GM23338 (cell line): ENCODE data around the gene ADAMTS17. TPM values are rescaled to one million over a fixed set of nuclear protein-coding genes. Genes with fewer than 3 reads are reported as not detected.

Experiments used
- ATAC-seq: fragments of 200-7000 bp; cut with Tn5 transposase; 3 replicates; pipeline ENCODE4 v1.9.1; 2020
- DNase-seq: peaks from one replicate; pipeline ENCODE4 v3.0.0-alpha.2; 2015; ENCODE audit warnings: low spot score
- H2AFZ ChIP-seq: fragments of 200-600 bp; sonication (generic); 2 replicates; pipeline ENCODE4 v1.8.0; 2016; ENCODE audit warnings: antibody characterized with exemption, mild to moderate bottlenecking, moderate library complexity
- H3F3A ChIP-seq: fragments of 200-600 bp; sonication (generic); replicated peaks from 2 replicates; pipeline ENCODE4 v1.8.0; 2017; ENCODE audit warnings: antibody characterized with exemption, mixed run types, low read depth
- H3K27ac ChIP-seq: fragments of 200-600 bp; sonication (generic); 2 replicates; pipeline ENCODE4 v1.6.1; 2016; ENCODE audit warnings: low read depth
- H3K27me3 ChIP-seq: fragments of 200-600 bp; sonication (generic); 2 replicates; pipeline ENCODE4 v1.8.0; 2016; ENCODE audit warnings: mild to moderate bottlenecking, mixed run types, moderate library complexity; ENCODE audit not compliant: insufficient read depth
- H3K36me3 ChIP-seq: fragments of 200-600 bp; sonication (generic); 2 replicates; pipeline ENCODE4 v1.8.0; 2016; ENCODE audit warnings: mild to moderate bottlenecking; ENCODE audit not compliant: insufficient read depth
- H3K4me1 ChIP-seq: fragments of 200-600 bp; sonication (generic); 2 replicates; pipeline ENCODE4 v1.8.0; 2016; ENCODE audit warnings: mild to moderate bottlenecking, moderate library complexity; ENCODE audit not compliant: insufficient read depth
- H3K4me2 ChIP-seq: fragments of 200-600 bp; sonication (generic); 2 replicates; pipeline ENCODE4 v1.7.1; 2017; ENCODE audit warnings: mixed run types
- H3K4me3 ChIP-seq: fragments of 200-600 bp; sonication (generic); 2 replicates; pipeline ENCODE4 v1.6.1; 2016; ENCODE audit warnings: mixed run types
- H3K79me2 ChIP-seq: fragments of 200-600 bp; sonication (generic); replicated peaks from 2 replicates; pipeline ENCODE4 v1.8.0; 2017; ENCODE audit warnings: mild to moderate bottlenecking; ENCODE audit not compliant: insufficient read depth
- H3K9me2 ChIP-seq: fragments of 200-600 bp; sonication (generic); 2 replicates; pipeline ENCODE4 v1.8.0; 2017; ENCODE audit not compliant: insufficient read depth
- H4K20me1 ChIP-seq: fragments of 200-600 bp; sonication (generic); replicated peaks from 2 replicates; pipeline ENCODE4 v1.8.0; 2017; ENCODE audit warnings: mild to moderate bottlenecking; ENCODE audit not compliant: insufficient read depth
- H3K27ac Mint-ChIP-seq: 2 replicates; pipeline ENCODE4 v1.8.0; 2020; ENCODE audit warnings: inconsistent platforms, mild to moderate bottlenecking, moderate library complexity, mixed read lengths
- H3K27me3 Mint-ChIP-seq: 3 replicates; pipeline ENCODE4 v1.8.0; 2022; ENCODE audit warnings: low read depth, mild to moderate bottlenecking, moderate library complexity, mixed read lengths, inconsistent platforms; ENCODE audit not compliant: insufficient read depth, poor library complexity
- H3K36me3 Mint-ChIP-seq: 3 replicates; pipeline ENCODE4 v1.8.0; 2021; ENCODE audit warnings: low read depth, mild to moderate bottlenecking, inconsistent platforms, moderate library complexity, mixed read lengths
- H3K4me1 Mint-ChIP-seq: 3 replicates; pipeline ENCODE4 v1.8.0; 2020; ENCODE audit warnings: mild to moderate bottlenecking, inconsistent platforms, mixed read lengths
- H3K4me3 Mint-ChIP-seq: 3 replicates; pipeline ENCODE4 v1.8.0; 2021; ENCODE audit warnings: moderate library complexity, mild to moderate bottlenecking, inconsistent platforms, mixed read lengths
- H3K9me3 Mint-ChIP-seq: 3 replicates; pipeline ENCODE4 v1.8.0; 2020; ENCODE audit warnings: moderate library complexity, mild to moderate bottlenecking, inconsistent platforms, mixed read lengths
- CREB1 ChIP-seq: fragments of 250-450 bp; sonication (Bioruptor Pico); IDR thresholded peaks from 2 replicates; pipeline ENCODE4 v1.5.0; 2020; ENCODE audit warnings: low read depth, mild to moderate bottlenecking, moderate library complexity
- CTCF ChIP-seq, 2 experiments: fragments of 200-600 bp in 1 of 2; sonication (generic) in 1 of 2; conservative IDR thresholded peaks; 2 replicates each; pipeline versions ENCODE4 v1.5.1 to v1.6.1; 2016 to 2017; ENCODE audit warnings: antibody characterized with exemption in 2 of 2, low read depth in 2 of 2, mild to moderate bottlenecking in 2 of 2, moderate library complexity in 1 of 2
- ETS1 ChIP-seq: IDR thresholded peaks from 2 replicates; pipeline ENCODE4 v1.6.1; 2016; ENCODE audit warnings: antibody characterized with exemption
- EZH2phosphoT487 ChIP-seq: fragments of 200-600 bp; sonication (generic); IDR thresholded peaks from one replicate; pipeline ENCODE4 v1.8.1; 2018; ENCODE audit warnings: antibody characterized with exemption; ENCODE audit not compliant: unreplicated experiment
- JUNB ChIP-seq: IDR thresholded peaks from one replicate; pipeline ENCODE4 v1.6.1; 2016; ENCODE audit warnings: antibody characterized with exemption; ENCODE audit not compliant: unreplicated experiment
- NANOG ChIP-seq: IDR thresholded peaks from 2 replicates; pipeline ENCODE4 v1.6.1; 2016; ENCODE audit warnings: antibody characterized with exemption, borderline replicate concordance
- POLR2AphosphoS5 ChIP-seq: IDR thresholded peaks from 2 replicates; pipeline ENCODE4 v1.6.1; 2016; ENCODE audit warnings: antibody characterized with exemption, low read depth
- REST ChIP-seq: IDR thresholded peaks from one replicate; pipeline ENCODE4 v1.6.1; 2018; ENCODE audit warnings: antibody characterized with exemption; ENCODE audit not compliant: unreplicated experiment
- ZNF331 ChIP-seq: fragments of 250-450 bp; sonication (Bioruptor Pico); IDR thresholded peaks from 2 replicates; pipeline ENCODE4 v1.5.0; 2020; ENCODE audit warnings: low read depth, mild to moderate bottlenecking, moderate library complexity
- ZNF462 ChIP-seq: fragments of 250-450 bp; sonication (Bioruptor Pico); IDR thresholded peaks from 2 replicates; pipeline ENCODE4 v1.5.0; 2020; ENCODE audit warnings: mild to moderate bottlenecking, moderate library complexity
- polyA plus RNA-seq: library from polyadenylated mRNA; unstranded; fragments of >200 nt; fragmentation: Nextera tagmentation; extraction: Ambion mirVana; gene quantifications from 2 replicates; pipeline ENCODE4 v1.2.1, GENCODE V29; 2016
- total RNA-seq: library from RNA; depleted of rRNA; stranded (reverse); fragments of >200 nt; shearing (Covaris generic); gene quantifications from 2 replicates; pipeline ENCODE4 v1.2.3, GENCODE V29; 2014

ADAMTS17 gene
- total and polyA plus RNA-seq, 2 experiments from 2014 or later = 0.60 to 3.8 TPM

GRCh38 chr15:100020614-100021013 is 321.2 kb downstream of the ADAMTS17 start (continued):
- no peak for TF ChIP-seq CTCF (conservative IDR thresholded peaks at IDR 0.05; ENCODE audit: low read depth in 2 of 2)
- no peak for TF ChIP-seq NANOG

- H3K4me2 ChIP-seq = no peak overlapping the region
- peak; percentile 62 for DNase-seq
- H4K20me1 ChIP-seq = no peaks in the 10 kb centered on the region
- TF ChIP-seq CREB1 (CRISPR knock-in tag) (no peak), NANOG (no peak), ZNF462 (no peak), ETS1 (no peak), POLR2AphosphoS5 (no peak), ZNF331 (CRISPR knock-in tag) (no peak), REST (no peak), EZH2phosphoT487 (no peak), JUNB (no peak), CTCF (conservative IDR thresholded peaks at IDR 0.05; ENCODE audit: low read depth in 2 of 2) (no peak)
Measured at GRCh38 chr15:100020189-100020588, 321.6 kb downstream of the ADAMTS17 start.

More at GRCh38 chr15:100020189-100020588, 321.6 kb downstream of the ADAMTS17 start:
- Histone ChIP-seq H3K9me2 (no peaks in the 10 kb centered on the region), H3K4me3 (no peak overlapping the region), H3K79me2 (no peaks in the 10 kb centered on the region), H3K27me3 (no peaks in the 10 kb centered on the region), H2AFZ (peak overlapping the region; percentile 72; the same call in 1 of the 2 replicates), H3F3A (no peaks in the 10 kb centered on the region), H3K27ac (no peak overlapping the region), H3K4me1 (no peaks in the 10 kb centered on the region), H3K36me3 (no peaks in the 10 kb centered on the region)
- peaks cover 8% of the 10 kb centered on the region for H3K9me3 Mint-ChIP-seq
- no peak overlapping the region for H3K27ac Mint-ChIP-seq
- H3K4me1 Mint-ChIP-seq = peaks cover 17% of the 10 kb centered on the region
- H3K36me3 Mint-ChIP-seq = peaks cover 10% of the 10 kb centered on the region
- no peak overlapping the region for H3K4me3 Mint-ChIP-seq
- H3K27me3 Mint-ChIP-seq = peaks cover 2% of the 10 kb centered on the region
- ATAC-seq = peak; percentile 99
